ENCODE measurements around the gene MVB12B.

The MVB12B gene

GRCh38 chr9:126408004-126408403, 81.4 kb downstream of the MVB12B start:
- H3K4me1 ChIP-seq (ENCODE audit: control insufficient read depth, insufficient read depth, low read length, unreplicated experiment): no peaks in the 10 kb centered on the region
- H3K27ac ChIP-seq (ENCODE audit: low read depth, low read length): no peak overlapping the region

DNA sequence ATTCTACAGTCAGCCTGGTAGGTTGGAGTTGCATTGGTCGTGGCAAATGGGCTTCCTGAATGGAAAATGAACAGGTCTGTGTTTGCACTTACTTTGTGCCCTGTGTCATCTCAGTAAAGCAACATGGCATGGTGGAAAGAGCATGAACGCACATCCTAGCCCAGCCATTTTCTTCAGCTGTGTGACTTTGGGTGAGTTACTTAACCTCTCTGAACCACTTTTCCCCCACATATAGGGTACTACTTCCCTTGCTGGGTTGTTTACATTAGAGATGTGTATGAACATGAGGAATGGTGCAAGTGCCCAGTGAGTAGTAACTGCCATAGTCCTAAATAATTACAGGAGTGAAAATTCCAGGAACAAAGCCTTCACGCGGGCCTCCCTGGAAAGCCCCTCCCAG, 83.6 kb downstream of the MVB12B start:
- Histone ChIP-seq H3K4me1 (ENCODE audit: control insufficient read depth, insufficient read depth, low read length, unreplicated experiment) (no peaks in the 10 kb centered on the region), H3K79me2 (ENCODE audit: control insufficient read depth, insufficient read depth, low read length, unreplicated experiment) (no peaks in the 10 kb centered on the region), H3K36me3 (ENCODE audit: insufficient read depth, low read length) (no peaks in the 10 kb centered on the region), H3K27ac (ENCODE audit: low read depth, low read length) (no peak overlapping the region), H2AFZ (ENCODE audit: low read length, unreplicated experiment) (no peak overlapping the region), H3K4me3 (ENCODE audit: low read depth, low read length) (no peak overlapping the region), H3K27me3 (ENCODE audit: insufficient read depth, low read length) (no peaks in the 10 kb centered on the region)

More at GRCh38 chr9:126408004-126408403, 81.4 kb downstream of the MVB12B start:
- no peaks in the 10 kb centered on the region for H3K27me3 ChIP-seq (ENCODE audit: insufficient read depth, low read length)
- no peaks in the 10 kb centered on the region for H3K36me3 ChIP-seq (ENCODE audit: insufficient read depth, low read length)
- no peak overlapping the region for H2AFZ ChIP-seq (ENCODE audit: low read length, unreplicated experiment)
- no peak overlapping the region for H3K4me3 ChIP-seq (ENCODE audit: low read depth, low read length)
- no peaks in the 10 kb centered on the region for H3K79me2 ChIP-seq (ENCODE audit: control insufficient read depth, insufficient read depth, low read length, unreplicated experiment)

- no peak overlapping the region for H3K27ac ChIP-seq (ENCODE audit: low read depth, low read length)
- H3K36me3 ChIP-seq (ENCODE audit: insufficient read depth, low read length): no peaks in the 10 kb centered on the region
- H3K27me3 ChIP-seq (ENCODE audit: insufficient read depth, low read length): no peaks in the 10 kb centered on the region
- H3K79me2 ChIP-seq (ENCODE audit: control insufficient read depth, insufficient read depth, low read length, unreplicated experiment): no peaks in the 10 kb centered on the region
- H3K4me3 ChIP-seq (ENCODE audit: low read depth, low read length): no peak overlapping the region
- no peaks in the 10 kb centered on the region for H3K4me1 ChIP-seq (ENCODE audit: control insufficient read depth, insufficient read depth, low read length, unreplicated experiment)
- H2AFZ ChIP-seq (ENCODE audit: low read length, unreplicated experiment): no peak overlapping the region
Measured at GRCh38 chr9:126411225-126411947, 84.8 kb downstream of the MVB12B start.

DNA sequence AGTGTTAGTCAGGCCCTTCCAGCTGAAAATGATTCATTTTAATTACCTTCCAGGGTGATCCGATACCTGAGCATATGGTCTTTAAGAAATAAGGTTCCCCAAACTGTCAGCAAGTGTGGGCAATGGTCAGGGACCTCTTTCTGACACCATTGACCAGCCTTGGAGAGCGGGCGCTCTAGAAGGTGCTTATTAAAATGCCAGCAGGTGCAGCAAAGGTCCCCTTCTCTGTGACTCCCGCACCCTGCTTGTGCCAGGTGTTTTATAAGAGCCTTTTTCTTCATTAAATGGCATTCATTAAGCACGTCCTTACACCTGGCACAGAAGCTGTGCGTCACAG, 85.3 kb downstream of the MVB12B start:
- no peak overlapping the region for H3K4me3 ChIP-seq (ENCODE audit: low read depth, low read length)
- H3K79me2 ChIP-seq (ENCODE audit: control insufficient read depth, insufficient read depth, low read length, unreplicated experiment): no peaks in the 10 kb centered on the region
- H3K27ac ChIP-seq (ENCODE audit: low read depth, low read length): no peak overlapping the region
- H3K36me3 ChIP-seq (ENCODE audit: insufficient read depth, low read length): no peaks in the 10 kb centered on the region
- no peaks in the 10 kb centered on the region for H3K4me1 ChIP-seq (ENCODE audit: control insufficient read depth, insufficient read depth, low read length, unreplicated experiment)
- no peak overlapping the region for H2AFZ ChIP-seq (ENCODE audit: low read length, unreplicated experiment)
- no peaks in the 10 kb centered on the region for H3K27me3 ChIP-seq (ENCODE audit: insufficient read depth, low read length)

GRCh38 chr9:126412905-126413304, 86.3 kb downstream of the MVB12B start:
- no peak overlapping the region for H3K4me3 ChIP-seq (ENCODE audit: low read depth, low read length)
- H3K27ac ChIP-seq (ENCODE audit: low read depth, low read length): no peak overlapping the region
- H3K4me1 ChIP-seq (ENCODE audit: control insufficient read depth, insufficient read depth, low read length, unreplicated experiment): no peaks in the 10 kb centered on the region
- no peaks in the 10 kb centered on the region for H3K36me3 ChIP-seq (ENCODE audit: insufficient read depth, low read length)
- no peaks in the 10 kb centered on the region for H3K27me3 ChIP-seq (ENCODE audit: insufficient read depth, low read length)
- no peak overlapping the region for H2AFZ ChIP-seq (ENCODE audit: low read length, unreplicated experiment)
- no peaks in the 10 kb centered on the region for H3K79me2 ChIP-seq (ENCODE audit: control insufficient read depth, insufficient read depth, low read length, unreplicated experiment)

DNA sequence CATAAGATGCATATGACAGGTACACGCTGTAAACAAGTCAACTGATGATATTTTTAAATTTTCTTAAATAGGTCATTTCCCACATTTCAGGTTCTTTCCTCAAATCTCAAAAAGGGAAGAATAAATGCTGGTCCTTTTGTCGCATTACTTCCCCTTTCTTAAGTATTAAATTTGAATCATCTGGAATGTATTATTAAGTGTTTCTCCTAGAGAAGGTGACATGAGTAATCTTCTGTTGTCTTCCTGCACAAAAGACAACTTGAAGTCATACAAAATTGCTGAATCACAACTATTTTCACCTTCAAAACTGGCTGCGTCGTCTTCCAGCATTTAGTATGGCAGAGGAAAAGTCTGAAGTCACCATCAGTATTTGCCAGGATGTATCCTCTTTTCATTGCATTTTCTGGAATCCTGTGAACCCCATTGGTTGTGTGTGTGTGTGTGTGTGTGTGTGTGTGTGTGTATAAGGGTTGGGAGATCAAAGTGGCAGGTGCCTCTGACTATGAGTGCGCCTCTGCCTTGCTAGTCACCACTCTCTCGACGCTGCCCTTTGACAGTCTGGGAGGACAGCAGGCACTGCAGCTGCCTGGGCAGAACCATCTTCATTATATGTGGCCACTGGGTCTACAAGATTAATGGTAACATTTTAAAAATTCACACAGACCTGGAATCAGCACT, 86.9 kb downstream of the MVB12B start:
- Histone ChIP-seq H3K79me2 (ENCODE audit: control insufficient read depth, insufficient read depth, low read length, unreplicated experiment) (no peaks in the 10 kb centered on the region), H3K36me3 (ENCODE audit: insufficient read depth, low read length) (no peaks in the 10 kb centered on the region), H3K4me3 (ENCODE audit: low read depth, low read length) (no peak overlapping the region), H3K27ac (ENCODE audit: low read depth, low read length) (no peak overlapping the region), H3K4me1 (ENCODE audit: control insufficient read depth, insufficient read depth, low read length, unreplicated experiment) (no peaks in the 10 kb centered on the region), H3K27me3 (ENCODE audit: insufficient read depth, low read length) (no peaks in the 10 kb centered on the region), H2AFZ (ENCODE audit: low read length, unreplicated experiment) (no peak overlapping the region)

GRCh38 chr9:126415741-126416370, 89.2 kb downstream of the MVB12B start:
- H3K27ac ChIP-seq (ENCODE audit: low read depth, low read length): no peak overlapping the region
- no peaks in the 10 kb centered on the region for H3K27me3 ChIP-seq (ENCODE audit: insufficient read depth, low read length)
- H3K4me3 ChIP-seq (ENCODE audit: low read depth, low read length): no peak overlapping the region
- H2AFZ ChIP-seq (ENCODE audit: low read length, unreplicated experiment): no peak overlapping the region
- H3K79me2 ChIP-seq (ENCODE audit: control insufficient read depth, insufficient read depth, low read length, unreplicated experiment): no peaks in the 10 kb centered on the region
- H3K36me3 ChIP-seq (ENCODE audit: insufficient read depth, low read length): no peaks in the 10 kb centered on the region
- H3K4me1 ChIP-seq (ENCODE audit: control insufficient read depth, insufficient read depth, low read length, unreplicated experiment): peaks cover 3% of the 10 kb centered on the region

- H3K27ac ChIP-seq (ENCODE audit: low read depth, low read length): no peak overlapping the region
- no peaks in the 10 kb centered on the region for H3K36me3 ChIP-seq (ENCODE audit: insufficient read depth, low read length)
- no peak overlapping the region for H3K4me3 ChIP-seq (ENCODE audit: low read depth, low read length)
- H3K79me2 ChIP-seq (ENCODE audit: control insufficient read depth, insufficient read depth, low read length, unreplicated experiment): no peaks in the 10 kb centered on the region
- no peak overlapping the region for H2AFZ ChIP-seq (ENCODE audit: low read length, unreplicated experiment)
- H3K27me3 ChIP-seq (ENCODE audit: insufficient read depth, low read length): no peaks in the 10 kb centered on the region
- peaks cover 4% of the 10 kb centered on the region for H3K4me1 ChIP-seq (ENCODE audit: control insufficient read depth, insufficient read depth, low read length, unreplicated experiment)
Measured at GRCh38 chr9:126417043-126417442, 90.4 kb downstream of the MVB12B start.

GRCh38 chr9:126417684-126418083, 91.1 kb downstream of the MVB12B start:
- H2AFZ ChIP-seq (ENCODE audit: low read length, unreplicated experiment): no peak overlapping the region
- H3K27ac ChIP-seq (ENCODE audit: low read depth, low read length): no peak overlapping the region
- no peaks in the 10 kb centered on the region for H3K27me3 ChIP-seq (ENCODE audit: insufficient read depth, low read length)
- no peaks in the 10 kb centered on the region for H3K79me2 ChIP-seq (ENCODE audit: control insufficient read depth, insufficient read depth, low read length, unreplicated experiment)
- no peak overlapping the region for H3K4me3 ChIP-seq (ENCODE audit: low read depth, low read length)
- H3K4me1 ChIP-seq (ENCODE audit: control insufficient read depth, insufficient read depth, low read length, unreplicated experiment): peaks cover 4% of the 10 kb centered on the region
- H3K36me3 ChIP-seq (ENCODE audit: insufficient read depth, low read length): no peaks in the 10 kb centered on the region

DNA sequence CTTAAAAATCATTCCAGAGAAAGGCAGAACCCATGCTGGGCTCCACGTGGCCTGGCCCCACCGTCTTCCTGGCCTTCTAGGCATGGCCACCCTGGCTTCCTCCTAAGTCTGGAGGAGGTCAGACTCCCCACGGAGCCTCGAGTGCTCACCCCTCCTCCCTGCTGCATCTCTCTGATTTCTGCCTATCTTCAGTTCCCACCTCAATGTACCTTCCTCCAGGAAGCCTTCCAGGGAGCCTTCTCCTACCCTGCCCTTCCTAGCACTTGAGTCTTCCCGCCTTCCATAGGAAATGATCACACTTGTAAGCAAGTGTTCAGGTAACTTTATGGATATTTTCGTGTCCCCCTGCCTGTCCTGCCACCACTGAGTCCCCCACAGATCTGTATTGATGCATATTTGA, 92.0 kb downstream of the MVB12B start:
- H3K4me1 ChIP-seq (ENCODE audit: control insufficient read depth, insufficient read depth, low read length, unreplicated experiment): peaks cover 4% of the 10 kb centered on the region
- no peak overlapping the region for H3K27ac ChIP-seq (ENCODE audit: low read depth, low read length)
- H3K36me3 ChIP-seq (ENCODE audit: insufficient read depth, low read length): no peaks in the 10 kb centered on the region

GRCh38 chr9:126419475-126419874, 92.8 kb downstream of the MVB12B start:
- H3K27me3 ChIP-seq (ENCODE audit: insufficient read depth, low read length): no peaks in the 10 kb centered on the region
- H3K79me2 ChIP-seq (ENCODE audit: control insufficient read depth, insufficient read depth, low read length, unreplicated experiment): no peaks in the 10 kb centered on the region
- H3K36me3 ChIP-seq (ENCODE audit: insufficient read depth, low read length): no peaks in the 10 kb centered on the region
- H3K4me3 ChIP-seq (ENCODE audit: low read depth, low read length): no peak overlapping the region
- no peak overlapping the region for H2AFZ ChIP-seq (ENCODE audit: low read length, unreplicated experiment)
- no peak overlapping the region for H3K27ac ChIP-seq (ENCODE audit: low read depth, low read length)
- H3K4me1 ChIP-seq (ENCODE audit: control insufficient read depth, insufficient read depth, low read length, unreplicated experiment): peaks cover 4% of the 10 kb centered on the region

More for the DNA sequence above, 92.0 kb downstream of the MVB12B start:
- Histone ChIP-seq H3K4me3 (ENCODE audit: low read depth, low read length) (no peak overlapping the region), H3K79me2 (ENCODE audit: control insufficient read depth, insufficient read depth, low read length, unreplicated experiment) (no peaks in the 10 kb centered on the region), H2AFZ (ENCODE audit: low read length, unreplicated experiment) (no peak overlapping the region), H3K27me3 (ENCODE audit: insufficient read depth, low read length) (no peaks in the 10 kb centered on the region)

All from ACC112 (cell line).